Endodermal cell (in vitro differentiated cells): Measurements from ENCODE around the gene TTLL9. TPM values are rescaled to one million over a fixed set of nuclear protein-coding genes. Genes with fewer than 3 reads are reported as not detected.

Experiments used
- DNase-seq: peaks from one replicate; pipeline ENCODE4 v3.0.0-alpha.2; 2017
- H3K27ac ChIP-seq: 2 replicates; pipeline ENCODE4 v1.5.1; 2013; ENCODE audit warnings: mild to moderate bottlenecking, low read depth, low read length, moderate library complexity
- H3K27me3 ChIP-seq: 2 replicates; pipeline ENCODE4 v1.6.1; 2013; ENCODE audit warnings: mild to moderate bottlenecking, low read length, moderate library complexity; ENCODE audit not compliant: insufficient read depth, control insufficient read depth, poor library complexity, severe bottlenecking
- H3K36me3 ChIP-seq: 2 replicates; pipeline ENCODE4 v1.7.0; 2013; ENCODE audit warnings: mild to moderate bottlenecking, low read length, moderate library complexity; ENCODE audit not compliant: control insufficient read depth, insufficient read depth
- H3K4me1 ChIP-seq: one replicate; pipeline ENCODE4 v1.7.0; 2013; ENCODE audit warnings: low read length; ENCODE audit not compliant: control insufficient read depth, insufficient read depth
- H3K4me3 ChIP-seq: 2 replicates; pipeline ENCODE4 v1.5.1; 2013; ENCODE audit warnings: mild to moderate bottlenecking, low read length, moderate library complexity
- H3K9ac ChIP-seq: 2 replicates; pipeline ENCODE4 v1.6.1; 2013; ENCODE audit warnings: mild to moderate bottlenecking, low read length, moderate library complexity; ENCODE audit not compliant: poor library complexity, severe bottlenecking; ENCODE audit errors: extremely low read depth
- H3K9me3 ChIP-seq: 2 replicates; pipeline ENCODE4 v1.6.1; 2013; ENCODE audit warnings: mild to moderate bottlenecking, low read length, moderate library complexity; ENCODE audit not compliant: control insufficient read depth
- H3K27ac Mint-ChIP-seq: 2 replicates; pipeline ENCODE4 v1.8.0; 2020; ENCODE audit warnings: mixed read lengths
- H3K27me3 Mint-ChIP-seq: 2 replicates; pipeline ENCODE4 v1.8.0; 2021; ENCODE audit warnings: mild to moderate bottlenecking, mixed read lengths; ENCODE audit not compliant: insufficient read depth
- H3K36me3 Mint-ChIP-seq: 2 replicates; pipeline ENCODE4 v1.8.0; 2020; ENCODE audit warnings: low read depth, mixed read lengths
- H3K4me1 Mint-ChIP-seq: 2 replicates; pipeline ENCODE4 v1.8.0; 2020; ENCODE audit warnings: mixed read lengths
- H3K4me3 Mint-ChIP-seq: 2 replicates; pipeline ENCODE4 v1.8.0; 2020; ENCODE audit warnings: mild to moderate bottlenecking, moderate library complexity, mixed read lengths
- H3K9me3 Mint-ChIP-seq: 2 replicates; pipeline ENCODE4 v1.8.0; 2020; ENCODE audit warnings: mild to moderate bottlenecking, mixed read lengths
- CTCF ChIP-seq: fragments of 200-600 bp; sonication (generic); conservative IDR thresholded peaks from 2 replicates; pipeline ENCODE4 v1.5.0; 2021; ENCODE audit warnings: antibody characterized with exemption, mild to moderate bottlenecking
- WGBS, 2 experiments: methylation state at CpG; one replicate each; pipeline versions ENCODE4 v1.1.5 to v1.1.7; 2013; ENCODE audit warnings: missing lambda C conversion rate in 2 of 2, mixed read lengths in 1 of 2; ENCODE audit not compliant: insufficient coverage in 1 of 2, insufficient read length in 1 of 2; 5-methylcytosine and 5-hydroxymethylcytosine counted together
- total RNA-seq, 2 donors: library from RNA; stranded (reverse); fragmentation: NEBNext Ultra II Directional in 1 of 2; extraction: Animal tissue kit (Norgen Biotek cat#: 25700) in 1 of 2; gene quantifications; 2 replicates in 1 of 2; 3 replicates in 1 of 2; pipeline ENCODE4 v1.2.1, GENCODE V29; 2021

Gene TTLL9
- total RNA-seq, 2 donors from 2014 or later, result 0.29 to 0.51 TPM

GRCh38 chr20:31840906-31841816 lies 29.3 kb upstream of the TTLL9 start:
- 84 to 92% methylated on average over 12 to 15 of the region's 15 CpGs for WGBS, 2 experiments
- H3K4me3 Mint-ChIP-seq, result no peak overlapping the region
- DNase-seq, result no peak
- peaks cover 18% of the 10 kb centered on the region for H3K4me1 Mint-ChIP-seq
- H3K36me3 Mint-ChIP-seq, result no peaks in the 10 kb centered on the region
- no peaks in the 10 kb centered on the region for H3K9me3 Mint-ChIP-seq
- Histone ChIP-seq H3K36me3 (no peaks in the 10 kb centered on the region), H3K27ac (peak overlapping the region; percentile 94), H3K9me3 (no peaks in the 10 kb centered on the region), H3K27me3 (no peaks in the 10 kb centered on the region), H3K9ac (no peak overlapping the region), H3K4me1 (peaks cover 5% of the 10 kb centered on the region), H3K4me3 (no peak overlapping the region)
- TF ChIP-seq CTCF, result no peak
- H3K27me3 Mint-ChIP-seq, result no peaks in the 10 kb centered on the region
- H3K27ac Mint-ChIP-seq, result peak overlapping the region; percentile 75

- no peak for DNase-seq
- Histone ChIP-seq H3K4me3 (no peak overlapping the region), H3K4me1 (peaks cover 5% of the 10 kb centered on the region), H3K27ac (peak overlapping the region; percentile 94), H3K9ac (no peak overlapping the region), H3K9me3 (no peaks in the 10 kb centered on the region), H3K36me3 (no peaks in the 10 kb centered on the region), H3K27me3 (no peaks in the 10 kb centered on the region)
- no peak overlapping the region for H3K27ac Mint-ChIP-seq
- no peaks in the 10 kb centered on the region for H3K9me3 Mint-ChIP-seq
- H3K4me3 Mint-ChIP-seq, result no peak overlapping the region
- 88 to 100% methylated on average over 1 to 8 of the region's 8 CpGs for WGBS, 2 experiments
- peaks cover 4% of the 10 kb centered on the region for H3K27me3 Mint-ChIP-seq
- H3K4me1 Mint-ChIP-seq, result peaks cover 18% of the 10 kb centered on the region
- no peak for TF ChIP-seq CTCF
- no peaks in the 10 kb centered on the region for H3K36me3 Mint-ChIP-seq
Observed at GRCh38 chr20:31841928-31842327, 28.5 kb upstream of the TTLL9 start.

GRCh38 chr20:31842471-31843157 lies 27.8 kb upstream of the TTLL9 start:
- H3K9me3 ChIP-seq, result no peaks in the 10 kb centered on the region
- no peak overlapping the region for H3K4me3 ChIP-seq
- H3K27ac ChIP-seq, result peak overlapping the region; percentile 94
- H3K27ac Mint-ChIP-seq, result peak overlapping the region; percentile 50
- TF ChIP-seq CTCF, result no peak
- no peak overlapping the region for H3K9ac ChIP-seq
- H3K27me3 Mint-ChIP-seq, result peaks cover 10% of the 10 kb centered on the region
- H3K9me3 Mint-ChIP-seq, result no peaks in the 10 kb centered on the region
- H3K27me3 ChIP-seq, result no peaks in the 10 kb centered on the region
- DNase-seq, result peak; percentile 82
- H3K36me3 Mint-ChIP-seq, result no peaks in the 10 kb centered on the region
- WGBS, 2 experiments, result 70 to 80% methylated on average over 3 to 12 of the region's 12 CpGs
- no peaks in the 10 kb centered on the region for H3K36me3 ChIP-seq
- H3K4me1 Mint-ChIP-seq, result peaks cover 12% of the 10 kb centered on the region
- no peak overlapping the region for H3K4me3 Mint-ChIP-seq
- H3K4me1 ChIP-seq, result peaks cover 5% of the 10 kb centered on the region
